GM12878 (cell line): ENCODE data around the gene TEAD4. TPM values are rescaled to one million over a fixed set of nuclear protein-coding genes. Genes with fewer than 3 reads are reported as not detected.
A peak's percentile ranks its signal among the peaks of the same experiment; 100 is the strongest.

Experiments
- ATAC-seq: fragments of 200-7000 bp; cut with Tn5 transposase; 3 replicates; pipeline ENCODE4 v1.9.1; 2020; ENCODE audit warnings: mild to moderate bottlenecking, moderate library complexity
- BruUV-seq: library from RNA; stranded (reverse); fragments of 400-500 nt; replicated peaks from 2 replicates; lab custom pipeline; 2021; lab: Mats Ljungman, UMichigan
- CTCF ChIA-PET: fragments of 300-600 bp; sonication (Branson Sonifier 250); formaldehyde crosslinking; extraction: SDS; loops from one replicate; lab custom pipeline; 2021; ENCODE audit warnings: inconsistent platforms; lab: Yijun Ruan, JAX
- POLR2A ChIA-PET: fragments of 350-600 bp; formaldehyde crosslinking; extraction: SDS; loops from one replicate; lab custom pipeline; 2021; ENCODE audit warnings: inconsistent platforms; lab: Charles Lee
- RAD21 ChIA-PET: fragments of 300-600 bp; sonication (Branson Sonifier 250); formaldehyde crosslinking; loops from one replicate; lab custom pipeline; 2023; ENCODE audit warnings: antibody characterized with exemption; ENCODE audit not compliant: unreplicated experiment; lab: Charles Lee
- SMC1A ChIA-PET: fragments of 300-600 bp; sonication (Branson Sonifier 250); formaldehyde crosslinking; loops from one replicate; lab custom pipeline; 2023; ENCODE audit not compliant: unreplicated experiment, uncharacterized antibody; lab: Charles Lee
- DNase-seq: peaks from one replicate; pipeline ENCODE4 v3.0.0-alpha.2; 2011; ENCODE audit warnings: low read depth, low spot score
- FAIRE-seq: peaks from 3 replicates; lab custom pipeline; 2011; peaks lifted over from hg19 to GRCh38; lab: Jason Lieb, UNC
- H2AFZ ChIP-seq: 2 replicates; pipeline ENCODE4 v1.6.0; 2011; ENCODE audit warnings: low read depth, low read length, control low read depth; ENCODE audit not compliant: control insufficient read depth
- H3K27ac ChIP-seq: 2 replicates; pipeline ENCODE4 v1.5.1; 2011; ENCODE audit warnings: control low read depth; ENCODE audit not compliant: control insufficient read depth, insufficient read depth
- H3K27me3 ChIP-seq, 2 experiments: replicated peaks in 1 of 2; 2 replicates each; pipeline versions ENCODE4 v1.6.0 to v1.6.1; 2011; ENCODE audit warnings: low read length in 1 of 2; ENCODE audit not compliant: control insufficient read depth in 2 of 2, insufficient read depth in 2 of 2
- H3K36me3 ChIP-seq, 2 experiments: 2 replicates each; pipeline ENCODE4 v1.5.1; 2011; ENCODE audit warnings: low read length in 1 of 2; ENCODE audit not compliant: control insufficient read depth in 2 of 2, insufficient read depth in 2 of 2
- H3K4me1 ChIP-seq: 2 replicates; pipeline ENCODE4 v1.6.1; 2011; ENCODE audit warnings: mild to moderate bottlenecking, low read length, moderate library complexity, mixed read lengths; ENCODE audit not compliant: control insufficient read depth, insufficient read depth
- H3K4me2 ChIP-seq: 2 replicates; pipeline ENCODE4 v1.6.0; 2011; ENCODE audit warnings: control low read depth; ENCODE audit not compliant: control insufficient read depth, insufficient read depth
- H3K4me3 ChIP-seq: fragments of 200-600 bp; sonication (generic); 2 replicates; pipeline ENCODE4 v1.5.1; 2016
- H3K79me2 ChIP-seq: 2 replicates; pipeline ENCODE4 v1.6.0; 2011; ENCODE audit warnings: low read length; ENCODE audit not compliant: control insufficient read depth, insufficient read depth
- H3K9ac ChIP-seq: 2 replicates; pipeline ENCODE4 v1.8.0; 2011; ENCODE audit warnings: low read length, control low read depth, mixed read lengths; ENCODE audit not compliant: control insufficient read depth, insufficient read depth
- H3K9me3 ChIP-seq: replicated peaks from 3 replicates; pipeline ENCODE4 v1.5.1; 2011; ENCODE audit warnings: mild to moderate bottlenecking, low read length; ENCODE audit not compliant: control insufficient read depth, insufficient read depth
- H4K20me1 ChIP-seq: 2 replicates; pipeline ENCODE4 v1.6.0; 2011; ENCODE audit not compliant: control insufficient read depth, insufficient read depth
- ASH2L ChIP-seq: fragments of 300-600, 200-600 bp; sonication (generic); IDR thresholded peaks from 2 replicates; pipeline ENCODE4 v1.6.1; 2017; ENCODE audit warnings: low read depth, mild to moderate bottlenecking, borderline replicate concordance
- CREB1 ChIP-seq: IDR thresholded peaks from 2 replicates; pipeline ENCODE4 v1.6.1; 2012; ENCODE audit warnings: low read depth, mild to moderate bottlenecking, inconsistent platforms
- FOXM1 ChIP-seq: IDR thresholded peaks from 2 replicates; pipeline ENCODE4 v1.6.1; 2012; ENCODE audit warnings: low read depth, mild to moderate bottlenecking, inconsistent platforms, low read length, moderate library complexity
- SMC3 ChIP-seq: IDR thresholded peaks from 2 replicates; pipeline ENCODE4 v1.6.1; 2011; ENCODE audit warnings: low read length, improper control_type of control experiment, borderline replicate concordance
- YY1 ChIP-seq: IDR thresholded peaks from 2 replicates; pipeline ENCODE4 v1.6.1; 2011; ENCODE audit warnings: low read depth, mild to moderate bottlenecking, low read length
- whole genome bisulfite sequencing: methylation state at CpG from one replicate; pipeline ENCODE4 v1.1.6; 2016; ENCODE audit warnings: low lambda C conversion rate; ENCODE audit not compliant: insufficient replicate concordance, insufficient coverage; ENCODE audit errors: missing lambda C conversion rate; 5-methylcytosine and 5-hydroxymethylcytosine counted together
- in situ Hi-C: fragments of 300-500 bp; cut with MboI; formaldehyde crosslinking; loops from 9 replicates; pipeline ENCODE4 v1.14.3; 2018; ENCODE audit warnings: mixed read lengths
- intact Hi-C: fragments of 100-400 bp; cut with micrococcal nuclease; formaldehyde crosslinking; loops from one replicate; pipeline ENCODE4 v1.14.2; 2022; ENCODE audit not compliant: unreplicated experiment
- polyA plus RNA-seq, 11 experiments: library from polyadenylated mRNA; depleted of rRNA in 4 of 11; unstranded in 6 of 11; stranded (reverse) in 5 of 11; fragments of >200 nt; fragmentation: Nextera tagmentation in 4 of 11; fragmentation: Illumina TruSeq in 1 of 11; extraction: Ambion mirVana in 4 of 11; extraction: Trizol in 1 of 11; gene quantifications; 1 replicate in 1 of 11; 2 replicates in 10 of 11; pipeline versions ENCODE4 v1.2.1 to v1.2.3, GENCODE V29; 2011 to 2016; ENCODE audit warnings: inconsistent platforms in 2 of 11, missing spikeins in 2 of 11, low read depth in 1 of 11
- total RNA-seq, 4 experiments: library from RNA; depleted of rRNA in 3 of 4; stranded (reverse); fragments of >200 nt in 3 of 4; fragmentation: Illumina TruSeq in 1 of 4; extraction: Trizol in 1 of 4; gene quantifications; 2 replicates each; pipeline versions ENCODE4 v1.2.1 to v1.2.3, GENCODE V29; 2013 to 2021
- TF ChIP-seq, protein P1 (sequence below): IDR thresholded peaks from 2 replicates; pipeline ENCODE4 v1.6.1; 2011; ENCODE audit warnings: mild to moderate bottlenecking, low read depth, low read length, moderate library complexity; ENCODE audit not compliant: insufficient replicate concordance
- TF ChIP-seq, protein P2 (sequence below), 3 experiments: IDR thresholded peaks in 2 of 3; conservative IDR thresholded peaks in 1 of 3; 2 replicates each; pipeline ENCODE4 v1.5.1; 2011; ENCODE audit warnings: low read depth in 3 of 3, low read length in 3 of 3, mild to moderate bottlenecking in 3 of 3, control low read depth in 2 of 3, moderate library complexity in 2 of 3, inconsistent platforms in 1 of 3, mixed read lengths in 1 of 3; ENCODE audit not compliant: control insufficient read depth in 2 of 3, insufficient read depth in 1 of 3; ENCODE audit errors: extremely low read depth in 1 of 3
- TF ChIP-seq, protein P3 (sequence below): IDR thresholded peaks from 2 replicates; pipeline ENCODE4 v1.6.1; 2011; ENCODE audit warnings: borderline replicate concordance, low read depth, mild to moderate bottlenecking, moderate library complexity, mixed read lengths, low read length; ENCODE audit not compliant: insufficient read depth; ENCODE audit errors: extremely low read length
- TF ChIP-seq, protein P4 (sequence below): IDR thresholded peaks from 2 replicates; pipeline ENCODE4 v1.6.1; 2011; ENCODE audit warnings: low read depth, mild to moderate bottlenecking, low read length, moderate library complexity, borderline replicate concordance; ENCODE audit errors: extremely low read depth

The TEAD4 gene
- total and polyA plus RNA-seq, 10 of the 15 experiments (the other 5 are each of a cell fraction or from before 2014, with no cell fraction given): 0.04 to 0.68 (median 0.31) TPM; not detected in 4

DNA sequence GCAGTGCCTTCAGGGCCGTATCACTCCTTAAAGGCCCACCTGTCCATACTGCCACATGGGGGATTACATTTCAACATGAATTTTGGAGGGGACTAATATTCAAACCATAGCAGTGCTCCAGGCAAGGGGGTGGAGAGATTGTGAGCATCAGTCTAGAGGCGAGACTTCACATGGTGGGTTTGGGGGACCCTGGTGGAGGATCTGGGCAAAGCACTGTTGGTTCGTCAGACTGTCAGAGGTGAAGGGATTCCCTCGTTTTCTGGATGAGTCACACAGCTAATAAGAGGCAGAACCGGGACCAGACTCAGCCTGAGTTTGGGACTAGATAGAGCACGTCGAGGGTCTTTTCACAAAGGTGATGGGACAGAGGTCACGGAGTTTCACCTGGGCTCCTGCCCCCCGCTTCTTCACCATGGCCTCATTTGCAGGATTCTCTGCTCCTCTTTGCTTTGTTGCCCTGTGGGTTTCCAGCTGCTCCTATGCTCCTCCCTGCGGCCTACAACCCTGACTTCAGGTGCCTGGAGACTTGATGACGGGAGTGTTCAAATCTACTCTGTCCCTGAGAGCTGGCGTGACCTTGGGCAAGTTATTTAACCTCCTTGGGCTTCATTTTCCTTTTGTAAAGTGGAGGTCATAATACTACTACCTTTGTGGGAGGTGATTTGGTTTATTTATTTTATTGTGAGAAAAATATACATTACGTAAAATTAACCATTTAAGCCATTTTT, 41.5 kb downstream of the TEAD4 start:
- no peaks in the 10 kb centered on the region; a peak in 1 of 4 replicates for H3K27me3 ChIP-seq
- FAIRE-seq: no peak
- no peak overlapping the region for H3K4me2 ChIP-seq
- BruUV-seq: no TSS peak
- H3K79me2 ChIP-seq: no peaks in the 10 kb centered on the region
- 11% methylated on average over 13 of the region's 13 CpGs for WGBS
- intact Hi-C loops: no loop called here
- TF ChIP-seq FOXM1 (no peak), YY1 (no peak), ASH2L (no peak), CREB1 (no peak), SMC3 (no peak)
- TF ChIP-seq, protein P1, sequence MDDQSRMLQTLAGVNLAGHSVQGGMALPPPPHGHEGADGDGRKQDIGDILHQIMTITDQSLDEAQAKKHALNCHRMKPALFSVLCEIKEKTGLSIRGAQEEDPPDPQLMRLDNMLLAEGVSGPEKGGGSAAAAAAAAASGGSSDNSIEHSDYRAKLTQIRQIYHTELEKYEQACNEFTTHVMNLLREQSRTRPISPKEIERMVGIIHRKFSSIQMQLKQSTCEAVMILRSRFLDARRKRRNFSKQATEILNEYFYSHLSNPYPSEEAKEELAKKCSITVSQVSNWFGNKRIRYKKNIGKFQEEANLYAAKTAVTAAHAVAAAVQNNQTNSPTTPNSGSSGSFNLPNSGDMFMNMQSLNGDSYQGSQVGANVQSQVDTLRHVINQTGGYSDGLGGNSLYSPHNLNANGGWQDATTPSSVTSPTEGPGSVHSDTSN: no peak
- TF ChIP-seq, protein P2, sequence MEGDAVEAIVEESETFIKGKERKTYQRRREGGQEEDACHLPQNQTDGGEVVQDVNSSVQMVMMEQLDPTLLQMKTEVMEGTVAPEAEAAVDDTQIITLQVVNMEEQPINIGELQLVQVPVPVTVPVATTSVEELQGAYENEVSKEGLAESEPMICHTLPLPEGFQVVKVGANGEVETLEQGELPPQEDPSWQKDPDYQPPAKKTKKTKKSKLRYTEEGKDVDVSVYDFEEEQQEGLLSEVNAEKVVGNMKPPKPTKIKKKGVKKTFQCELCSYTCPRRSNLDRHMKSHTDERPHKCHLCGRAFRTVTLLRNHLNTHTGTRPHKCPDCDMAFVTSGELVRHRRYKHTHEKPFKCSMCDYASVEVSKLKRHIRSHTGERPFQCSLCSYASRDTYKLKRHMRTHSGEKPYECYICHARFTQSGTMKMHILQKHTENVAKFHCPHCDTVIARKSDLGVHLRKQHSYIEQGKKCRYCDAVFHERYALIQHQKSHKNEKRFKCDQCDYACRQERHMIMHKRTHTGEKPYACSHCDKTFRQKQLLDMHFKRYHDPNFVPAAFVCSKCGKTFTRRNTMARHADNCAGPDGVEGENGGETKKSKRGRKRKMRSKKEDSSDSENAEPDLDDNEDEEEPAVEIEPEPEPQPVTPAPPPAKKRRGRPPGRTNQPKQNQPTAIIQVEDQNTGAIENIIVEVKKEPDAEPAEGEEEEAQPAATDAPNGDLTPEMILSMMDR (IDR thresholded peaks at IDR 0.05 in 2 of 3, conservative IDR thresholded peaks at IDR 0.05 in 1 of 3; ENCODE audit: control insufficient read depth in 2 of 3, extremely low read depth in 1 of 3, insufficient read depth in 1 of 3, low read depth in 3 of 3, low read length in 3 of 3): 0 out of 6 replicates have a peak, but pooled peaks of 1 of the 3 experiments have one; percentile 11
- TF ChIP-seq, protein P3, sequence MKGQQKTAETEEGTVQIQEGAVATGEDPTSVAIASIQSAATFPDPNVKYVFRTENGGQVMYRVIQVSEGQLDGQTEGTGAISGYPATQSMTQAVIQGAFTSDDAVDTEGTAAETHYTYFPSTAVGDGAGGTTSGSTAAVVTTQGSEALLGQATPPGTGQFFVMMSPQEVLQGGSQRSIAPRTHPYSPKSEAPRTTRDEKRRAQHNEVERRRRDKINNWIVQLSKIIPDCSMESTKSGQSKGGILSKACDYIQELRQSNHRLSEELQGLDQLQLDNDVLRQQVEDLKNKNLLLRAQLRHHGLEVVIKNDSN: no peak
- TF ChIP-seq, protein P4, sequence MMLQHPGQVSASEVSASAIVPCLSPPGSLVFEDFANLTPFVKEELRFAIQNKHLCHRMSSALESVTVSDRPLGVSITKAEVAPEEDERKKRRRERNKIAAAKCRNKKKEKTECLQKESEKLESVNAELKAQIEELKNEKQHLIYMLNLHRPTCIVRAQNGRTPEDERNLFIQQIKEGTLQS: no peak
- TF ChIP-seq, all 136 proteins: peak for 1
- Histone ChIP-seq H3K4me1 (no peaks in the 10 kb centered on the region), H3K9ac (no peak overlapping the region), H2AFZ (no peak overlapping the region), H4K20me1 (no peaks in the 10 kb centered on the region), H3K27ac (no peak overlapping the region), H3K9me3 (no peaks in the 10 kb centered on the region), H3K4me3 (no peak overlapping the region), H3K36me3 (no peaks in the 10 kb centered on the region)
- ChIA-PET RAD21 (no interaction called here), SMC1A (no interaction called here), POLR2A (no interaction called here), CTCF (no interaction called here)
- in situ Hi-C loops: no loop called here
- ATAC-seq (peak; percentile 38; the same call in 2 of the 3 replicates), DNase-seq (no peak)
